GM18858 (cell line): ENCODE measurements around the gene ARFGEF2.
"Not testable (repeated sequence)": the region's sequence is repeated elsewhere in the genome, so short reads cannot be mapped to it uniquely, and the experiment has no call there.

Experiments
- ATAC-seq: cut with Tn5 transposase; IDR thresholded peaks from one replicate; pipeline ENCODE4 v1.9.1; 2021; ENCODE audit not compliant: unreplicated experiment

Gene ARFGEF2

DNA sequence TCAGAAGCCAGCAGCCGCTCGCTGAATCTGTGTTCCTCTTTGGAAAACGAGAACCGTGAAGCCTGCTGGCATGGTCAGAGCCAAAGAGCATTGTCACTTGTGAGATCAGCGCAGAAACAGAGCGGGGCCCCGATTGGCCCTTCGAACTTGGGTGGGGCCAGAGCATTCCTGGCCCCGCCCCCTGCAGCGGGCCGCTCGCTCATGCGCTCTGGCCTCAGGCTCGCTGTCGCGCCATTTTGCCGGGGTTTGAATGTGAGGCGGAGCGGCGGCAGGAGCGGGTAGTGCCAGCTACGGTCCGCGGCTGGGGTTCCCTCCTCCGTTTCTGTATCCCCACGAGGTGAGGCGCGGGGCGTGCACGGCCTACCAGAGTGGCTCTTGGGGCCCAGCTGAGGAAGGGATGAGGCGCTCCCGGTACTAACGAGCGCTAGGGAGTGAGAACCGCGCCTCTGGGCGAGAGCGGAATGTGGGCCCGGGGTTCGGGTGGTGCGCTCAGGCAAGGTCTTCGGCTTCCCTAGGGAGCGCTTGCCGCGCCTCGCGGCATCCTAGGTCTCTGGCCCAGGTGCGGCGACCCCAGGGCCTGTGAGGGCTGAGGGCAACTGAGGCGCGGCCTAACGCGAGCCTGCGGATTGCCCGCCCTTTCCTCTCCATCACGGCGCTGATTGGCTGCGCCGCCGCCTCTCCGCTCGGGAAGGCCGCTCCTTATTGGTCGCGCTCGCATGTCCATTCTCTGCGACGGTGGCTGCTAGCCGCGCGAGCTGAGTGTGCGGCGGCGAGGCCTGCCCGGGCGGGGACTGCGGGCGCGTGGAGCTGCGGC, 124.8 kb downstream of the ARFGEF2 start, which contains the start of gene CSE1L:
TSS of gene CSE1L (plus strand) at position 226 of the 814 bp plus-strand sequence. CDS start 12,152 bp downstream, outside the sequence.
- peak; percentile 83 for ATAC-seq

DNA sequence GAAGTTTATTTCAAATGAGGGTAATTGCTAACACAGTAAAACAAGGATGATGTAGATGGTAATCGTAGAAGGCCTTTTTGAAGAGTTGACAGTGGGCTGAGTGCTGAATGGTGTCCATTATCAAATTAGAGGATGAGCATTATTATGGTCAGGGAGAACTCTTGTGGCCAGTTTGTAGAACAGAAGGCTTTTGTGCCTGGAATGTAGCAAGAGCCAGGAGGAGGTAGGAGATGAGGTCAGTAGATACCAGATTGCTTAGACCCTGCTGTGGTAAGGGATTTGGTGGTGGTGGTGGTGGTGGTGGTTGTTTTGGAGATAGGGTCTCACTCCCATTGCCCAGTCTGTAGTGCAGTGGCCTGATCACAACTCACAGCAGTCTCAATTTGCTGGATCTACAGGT, 130.8 kb downstream of the ARFGEF2 start:
- ATAC-seq: no peak

DNA sequence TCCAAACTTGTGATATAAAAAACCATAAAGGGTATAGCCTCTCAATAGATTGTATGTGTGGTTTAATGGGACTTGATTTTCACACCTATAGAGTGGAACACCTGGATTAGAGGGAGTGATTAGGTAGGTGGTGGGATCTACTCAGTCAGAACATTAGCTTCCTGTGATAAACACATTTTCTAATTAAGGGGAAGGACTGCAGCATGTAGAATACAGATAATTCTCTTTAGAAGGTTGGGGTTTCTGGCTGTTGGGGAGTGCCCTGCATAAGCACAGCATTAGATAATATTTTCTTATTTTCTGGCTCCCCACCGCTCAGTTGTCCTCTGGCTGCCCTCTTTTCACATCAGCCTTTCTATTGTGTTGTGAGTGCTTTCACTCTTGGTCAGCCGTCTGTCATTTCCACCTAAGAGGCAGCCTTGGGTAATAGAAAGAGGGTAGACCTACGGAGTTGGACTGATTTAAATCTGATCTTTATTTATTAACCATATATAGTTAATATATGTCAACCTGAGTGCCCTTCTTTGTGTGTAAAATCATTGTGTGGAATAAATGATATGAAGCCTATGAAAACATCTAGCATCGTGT, 132.6 kb downstream of the ARFGEF2 start:
- ATAC-seq: no peak

GRCh38 chr20:49063279-49063678, 141.8 kb downstream of the ARFGEF2 start:
- ATAC-seq: no peak

GRCh38 chr20:49074521-49074920, 153.0 kb downstream of the ARFGEF2 start:
- no peak for ATAC-seq

DNA sequence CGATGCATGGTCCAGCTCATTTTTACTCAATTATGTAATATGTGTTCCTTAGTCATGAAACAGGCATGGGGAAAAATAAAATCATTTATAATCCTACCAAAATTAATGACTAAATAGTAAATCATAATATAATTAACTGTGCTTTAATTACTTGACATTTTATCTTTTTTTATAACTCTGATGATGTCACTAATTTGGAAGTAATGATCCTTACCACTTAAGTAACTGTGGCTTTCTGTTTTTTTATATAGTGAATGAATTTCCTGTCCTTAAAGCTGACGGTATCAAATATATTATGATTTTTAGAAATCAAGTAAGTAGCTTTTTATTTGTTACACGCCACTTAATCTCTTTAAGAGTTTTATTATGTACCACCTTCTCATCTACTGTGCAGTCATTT, 156.8 kb downstream of the ARFGEF2 start:
- ATAC-seq: no peak

GRCh38 chr20:49082295-49082694, 160.8 kb downstream of the ARFGEF2 start:
- ATAC-seq: not testable (repeated sequence)
